Activated T-cell treated with anti-CD3 and anti-CD28 coated beads for 4 hours (primary cell): ENCODE data around the gene COG5.

Experiments
- DNase-seq: peaks from one replicate; pipeline ENCODE4 v3.0.0-alpha.2; 2020

COG5 gene

GRCh38 chr7:107319724-107320228 is 243.9 kb downstream of the COG5 start:
- DNase-seq, result no peak

- no peak for DNase-seq
Measured at GRCh38 chr7:107318523-107319160, 245.1 kb downstream of the COG5 start.

- no peak for DNase-seq
Measured at GRCh38 chr7:107315716-107316220, 248.0 kb downstream of the COG5 start.

GRCh38 chr7:107313355-107313754 is 250.4 kb downstream of the COG5 start:
- DNase-seq, result no peak

- DNase-seq, result no peak
Measured at GRCh38 chr7:107312418-107312817, 251.3 kb downstream of the COG5 start.

- DNase-seq, result no peak
Measured at GRCh38 chr7:107309296-107309695, 254.4 kb downstream of the COG5 start.

GRCh38 chr7:107304636-107305035 is 259.1 kb downstream of the COG5 start:
- DNase-seq, result no peak

- DNase-seq, result no peak
Measured at GRCh38 chr7:107304063-107304462, 259.7 kb downstream of the COG5 start.

GRCh38 chr7:107302250-107302847 is 261.4 kb downstream of the COG5 start:
- DNase-seq, result no peak

GRCh38 chr7:107294182-107294581 is 269.5 kb downstream of the COG5 start:
- no peak for DNase-seq

- no peak for DNase-seq
Measured at GRCh38 chr7:107292591-107292990, 271.1 kb downstream of the COG5 start.

GRCh38 chr7:107291434-107291833 is 272.3 kb downstream of the COG5 start:
- no peak for DNase-seq

GRCh38 chr7:107286751-107287621 is 276.7 kb downstream of the COG5 start:
- no peak for DNase-seq

- DNase-seq, result no peak
Measured at GRCh38 chr7:107284911-107285479, 278.7 kb downstream of the COG5 start.

- DNase-seq, result no peak
Measured at GRCh38 chr7:107277331-107277730, 286.4 kb downstream of the COG5 start.

GRCh38 chr7:107276220-107276827 is 287.4 kb downstream of the COG5 start:
- no peak for DNase-seq

GRCh38 chr7:107274506-107274905 is 289.2 kb downstream of the COG5 start:
- DNase-seq, result no peak

GRCh38 chr7:107269790-107270189 is 293.9 kb downstream of the COG5 start:
- no peak for DNase-seq

GRCh38 chr7:107268594-107268993 is 295.1 kb downstream of the COG5 start:
- DNase-seq, result no peak

- DNase-seq, result no peak
Measured at GRCh38 chr7:107267138-107267537, 296.6 kb downstream of the COG5 start.

- no peak for DNase-seq
Measured at GRCh38 chr7:107264723-107265122, 299.0 kb downstream of the COG5 start.

GRCh38 chr7:107262857-107263256 is 300.9 kb downstream of the COG5 start:
- DNase-seq, result no peak

- no peak for DNase-seq
Measured at GRCh38 chr7:107258737-107259136, 305.0 kb downstream of the COG5 start.
